H1 (cell line): ENCODE data around the gene SIPA1L3. TPM values are rescaled to one million over a fixed set of nuclear protein-coding genes. Genes with fewer than 3 reads are reported as not detected.

Experiments used
- CTCF ChIA-PET: fragments of 300-600 bp; sonication (Branson Sonifier 250); formaldehyde crosslinking; loops from one replicate; lab custom pipeline; 2021; ENCODE audit not compliant: partially characterized antibody; lab: Charles Lee
- POLR2A ChIA-PET: fragments of 300-600 bp; sonication (Branson Sonifier 250); formaldehyde crosslinking; loops from one replicate; lab custom pipeline; 2021; ENCODE audit warnings: inconsistent platforms; ENCODE audit not compliant: partially characterized antibody; lab: Charles Lee
- DNase-seq, 2 experiments: peaks; one replicate each; pipeline versions ENCODE4 v3.0.0 to v3.0.0-alpha.2; 2010 to 2022; ENCODE audit warnings: low spot score in 2 of 2, low read depth in 1 of 2, mixed read lengths in 1 of 2
- FAIRE-seq: peaks from 2 replicates; lab custom pipeline; 2011; peaks lifted over from hg19 to GRCh38; lab: Jason Lieb, UNC
- H2AFZ ChIP-seq: 2 replicates; pipeline ENCODE4 v1.8.1; 2012; ENCODE audit warnings: low read length, inconsistent platforms
- H2AK5ac ChIP-seq: 2 replicates; pipeline ENCODE4 v1.6.1; 2013; ENCODE audit warnings: low read depth, low read length
- H2BK120ac ChIP-seq: replicated peaks from 2 replicates; pipeline ENCODE3; 2013; ENCODE audit warnings: low read depth, low read length, inconsistent platforms
- H2BK12ac ChIP-seq: 2 replicates; pipeline ENCODE4 v1.6.1; 2013; ENCODE audit warnings: low read depth, low read length
- H2BK15ac ChIP-seq: 2 replicates; pipeline ENCODE4 v1.6.1; 2013; ENCODE audit warnings: low read length
- H2BK20ac ChIP-seq: 2 replicates; pipeline ENCODE4 v1.6.1; 2013; ENCODE audit warnings: low read length
- H2BK5ac ChIP-seq: 2 replicates; pipeline ENCODE4 v1.6.1; 2013; ENCODE audit warnings: low read depth, low read length
- H3K14ac ChIP-seq: 2 replicates; pipeline ENCODE4 v1.6.1; 2013; ENCODE audit warnings: inconsistent platforms; ENCODE audit not compliant: insufficient read length
- H3K18ac ChIP-seq: 2 replicates; pipeline ENCODE4 v1.6.1; 2013; ENCODE audit warnings: low read length; ENCODE audit errors: extremely low read depth
- H3K23ac ChIP-seq: 2 replicates; pipeline ENCODE4 v1.6.1; 2013; ENCODE audit warnings: inconsistent platforms; ENCODE audit not compliant: insufficient read length
- H3K23me2 ChIP-seq: 2 replicates; pipeline ENCODE4 v1.6.1; 2013; ENCODE audit warnings: low read depth, low read length
- H3K27ac ChIP-seq: 2 replicates; pipeline ENCODE4 v1.6.1; 2011; ENCODE audit warnings: low read depth, low read length, inconsistent platforms
- H3K27me3 ChIP-seq, 4 experiments: replicated peaks in 1 of 4; 1 replicate in 1 of 4; 2 replicates in 3 of 4; pipeline versions ENCODE4 v1.6.1 to v1.8.1; 2011 to 2013; ENCODE audit warnings: low read length in 3 of 4, mild to moderate bottlenecking in 3 of 4, inconsistent platforms in 2 of 4, mixed read lengths in 2 of 4, moderate library complexity in 1 of 4; ENCODE audit not compliant: control insufficient read depth in 3 of 4, insufficient read depth in 3 of 4; ENCODE audit errors: extremely low read depth in 1 of 4
- H3K36me3 ChIP-seq, 4 experiments: 2 replicates each; pipeline versions ENCODE4 v1.6.1 to v1.8.1; 2011 to 2013; ENCODE audit warnings: mild to moderate bottlenecking in 4 of 4, low read length in 3 of 4, moderate library complexity in 2 of 4, control low read depth in 1 of 4, inconsistent platforms in 1 of 4; ENCODE audit not compliant: insufficient read depth in 4 of 4, control insufficient read depth in 2 of 4
- H3K4ac ChIP-seq: replicated peaks from 2 replicates; pipeline ENCODE3; 2013; ENCODE audit warnings: low read length, low read depth, mixed read lengths, inconsistent platforms; ENCODE audit not compliant: insufficient read length
- H3K4me1 ChIP-seq, 4 experiments: replicated peaks in 1 of 4; 1 replicate in 1 of 4; 2 replicates in 3 of 4; pipeline versions ENCODE4 v1.6.1 to v1.8.1; 2011 to 2013; ENCODE audit warnings: low read length in 3 of 4, inconsistent platforms in 2 of 4, mixed read lengths in 1 of 4; ENCODE audit not compliant: insufficient read depth in 4 of 4, control insufficient read depth in 3 of 4
- H3K4me2 ChIP-seq, 2 experiments: 2 replicates each; pipeline versions ENCODE4 v1.6.1 to v1.8.1; 2011 to 2013; ENCODE audit warnings: low read depth in 2 of 2, low read length in 2 of 2, control low read depth in 1 of 2, inconsistent platforms in 1 of 2, mild to moderate bottlenecking in 1 of 2; ENCODE audit not compliant: insufficient read depth in 1 of 2
- H3K4me3 ChIP-seq, 4 experiments: fragments of 200-600, 300-600 bp in 1 of 4; sonication (generic), shearing (Covaris generic), sonication (Bioruptor Twin) in 1 of 4; 2 replicates each; pipeline versions ENCODE4 v1.5.1 to v1.8.1; 2011 to 2016; ENCODE audit warnings: low read length in 4 of 4, low read depth in 3 of 4, control low read depth in 2 of 4, inconsistent platforms in 2 of 4, mild to moderate bottlenecking in 2 of 4, mixed read lengths in 1 of 4, moderate library complexity in 1 of 4; ENCODE audit not compliant: insufficient read depth in 2 of 4; ENCODE audit errors: extremely low read depth in 1 of 4
- H3K56ac ChIP-seq: replicated peaks from 2 replicates; pipeline ENCODE3; 2013; ENCODE audit warnings: low read depth, mild to moderate bottlenecking, mixed read lengths, low read length, inconsistent platforms; ENCODE audit not compliant: insufficient read length
- H3K79me1 ChIP-seq: 2 replicates; pipeline ENCODE4 v1.6.1; 2013; ENCODE audit warnings: low read depth, low read length, control low read depth
- H3K79me2 ChIP-seq, 2 experiments: 2 replicates each; pipeline versions ENCODE4 v1.6.1 to v1.8.1; 2012 to 2013; ENCODE audit warnings: low read length in 2 of 2, mild to moderate bottlenecking in 2 of 2, inconsistent platforms in 1 of 2; ENCODE audit not compliant: insufficient read depth in 2 of 2, control insufficient read depth in 1 of 2
- H3K9ac ChIP-seq, 4 experiments: replicated peaks in 1 of 4; 1 replicate in 1 of 4; 2 replicates in 3 of 4; pipeline versions ENCODE4 v1.6.1 to v1.8.1; 2011 to 2013; ENCODE audit warnings: low read depth in 3 of 4, low read length in 3 of 4, control low read depth in 2 of 4, mild to moderate bottlenecking in 2 of 4, moderate library complexity in 2 of 4, inconsistent platforms in 1 of 4; ENCODE audit errors: extremely low read depth in 1 of 4
- H3K9me3 ChIP-seq, 2 experiments: 2 replicates each; pipeline versions ENCODE4 v1.6.1 to v1.8.1; 2012 to 2013; ENCODE audit warnings: mild to moderate bottlenecking in 2 of 2, moderate library complexity in 2 of 2, control low read depth in 1 of 2, inconsistent platforms in 1 of 2, low read depth in 1 of 2, low read length in 1 of 2, mixed read lengths in 1 of 2; ENCODE audit not compliant: insufficient read depth in 2 of 2
- H4K20me1 ChIP-seq, 2 experiments: replicated peaks in 1 of 2; 2 replicates each; pipeline versions ENCODE3 to v1.8.1; 2011 to 2013; ENCODE audit warnings: inconsistent platforms in 2 of 2, low read length in 2 of 2, mild to moderate bottlenecking in 1 of 2; ENCODE audit not compliant: insufficient read depth in 2 of 2, control insufficient read depth in 1 of 2
- H4K5ac ChIP-seq: 2 replicates; pipeline ENCODE4 v1.6.1; 2013; ENCODE audit warnings: low read length, low read depth, mixed read lengths, inconsistent platforms; ENCODE audit not compliant: insufficient read length
- H4K8ac ChIP-seq: 2 replicates; pipeline ENCODE4 v1.8.0; 2013; ENCODE audit warnings: mild to moderate bottlenecking, moderate library complexity, low read length, inconsistent platforms; ENCODE audit not compliant: insufficient read depth; ENCODE audit errors: extremely low read depth
- H4K91ac ChIP-seq: replicated peaks from 2 replicates; pipeline ENCODE3; 2013; ENCODE audit warnings: low read length, mixed read lengths, inconsistent platforms; ENCODE audit not compliant: insufficient read length
- ASH2L ChIP-seq: fragments of 200-600, 300-600 bp; sonication (generic); IDR thresholded peaks from one replicate; pipeline ENCODE4 v1.7.1; 2017; ENCODE audit warnings: low read length
- CBX5 ChIP-seq: fragments of 300-800, 300-1000 bp; sonication (generic); IDR thresholded peaks from 2 replicates; pipeline ENCODE4 v1.7.1; 2016; ENCODE audit warnings: antibody characterized with exemption, low read length, low read depth
- EGR1 ChIP-seq: IDR thresholded peaks from 2 replicates; pipeline ENCODE4 v1.6.1; 2011; ENCODE audit warnings: low read depth, low read length, borderline replicate concordance
- KDM5A ChIP-seq: fragments of 200-600 bp; IDR thresholded peaks from 2 replicates; pipeline ENCODE4 v1.7.1; 2012; ENCODE audit warnings: mild to moderate bottlenecking, low read length, inconsistent platforms, mixed read lengths
- MAX ChIP-seq: IDR thresholded peaks from 2 replicates; pipeline ENCODE4 v1.6.1; 2012; ENCODE audit warnings: inconsistent platforms
- PHF8 ChIP-seq: fragments of 200-600 bp; sonication (generic); conservative IDR thresholded peaks from 2 replicates; pipeline ENCODE4 v1.7.1; 2012; ENCODE audit warnings: low read depth, mild to moderate bottlenecking, inconsistent platforms, low read length, moderate library complexity
- POLR2A ChIP-seq, 2 experiments: IDR thresholded peaks; 1 replicate in 1 of 2; 2 replicates in 1 of 2; pipeline ENCODE4 v1.6.1; 2011; ENCODE audit warnings: low read depth in 2 of 2, low read length in 2 of 2, mild to moderate bottlenecking in 2 of 2; ENCODE audit errors: control extremely low read depth in 1 of 2
- RBBP5 ChIP-seq: IDR thresholded peaks from 2 replicates; pipeline ENCODE4 v1.7.1; 2012; ENCODE audit warnings: low read depth, mild to moderate bottlenecking, inconsistent platforms, low read length, moderate library complexity, borderline replicate concordance
- SP1 ChIP-seq: IDR thresholded peaks from 2 replicates; pipeline ENCODE4 v1.6.1; 2011; ENCODE audit warnings: low read depth, low read length
- WGBS, 2 experiments: shearing (Covaris generic) in 1 of 2; methylation state at CpG; one replicate each; pipeline versions ENCODE4 v1.1.6 to v1.1.7; 2013 to 2015; ENCODE audit warnings: low lambda C conversion rate in 2 of 2, mixed read lengths in 2 of 2, inconsistent platforms in 1 of 2, low coverage in 1 of 2, missing lambda C conversion rate in 1 of 2; ENCODE audit not compliant: insufficient replicate concordance in 2 of 2, insufficient coverage in 1 of 2, insufficient read length in 1 of 2; ENCODE audit errors: extremely low coverage in 1 of 2, missing lambda C conversion rate in 1 of 2; 5-methylcytosine and 5-hydroxymethylcytosine counted together
- polyA plus RNA-seq, 7 experiments: library from polyadenylated mRNA; depleted of rRNA in 3 of 7; stranded (reverse) in 5 of 7; unstranded in 2 of 7; fragments of >200 nt in 5 of 7; fragments of 200-250 nt in 2 of 7; gene quantifications; 1 replicate in 5 of 7; 2 replicates in 1 of 7; 4 replicates in 1 of 7; pipeline versions ENCODE4 v1.2.1 to v1.2.3, GENCODE V29; 2011 to 2013; ENCODE audit warnings: missing spikeins in 2 of 7, mixed read lengths in 2 of 7
- total RNA-seq: library from RNA; stranded (reverse); fragmentation: NEBNext Ultra II Directional; extraction: Animal tissue kit (Norgen Biotek cat#: 25700); gene quantifications from 2 replicates; pipeline ENCODE4 v1.2.1, GENCODE V29; 2021

The SIPA1L3 gene
- total and polyA plus RNA-seq, 2 of the 8 experiments (the other 6 are each of a cell fraction or from before 2014, with no cell fraction given), result 15.0 to 54.9 TPM

- Histone ChIP-seq H3K9ac (peak overlapping the region in 3 of 4 experiments; percentile 1 to 60 (median 48); a peak in 5 of 7 replicates), H3K4me2 (peak overlapping the region; percentile 97 to 100), H3K27ac (peak overlapping the region; percentile 28), H2BK120ac (no peak overlapping the region), H4K8ac (peak overlapping the region; percentile 43), H2AFZ (no peak overlapping the region), H3K79me1 (no peaks in the 10 kb centered on the region), H3K36me3 (peaks cover 0 to under 1% (median 0%) of the 10 kb centered on the region in 4 experiments; a peak in 1 of 8 replicates), H3K14ac (no peak overlapping the region), H3K18ac (peak overlapping the region; percentile 90), H2BK15ac (peak overlapping the region; percentile 99), H3K4me3 (peak overlapping the region; percentile 41 to 63 (median 56)), H2BK20ac (peak overlapping the region; percentile 61; the same call in 1 of the 2 replicates), H3K79me2 (no peaks in the 10 kb centered on the region), H3K56ac (peak overlapping the region; percentile 42), H2BK5ac (peak overlapping the region; percentile 77), H3K23me2 (peaks cover 19% of the 10 kb centered on the region), H3K4me1 (peaks cover 0 to 20% (median 13%) of the 10 kb centered on the region in 4 experiments; a peak in 6 of 7 replicates), H4K5ac (peak overlapping the region; percentile 81), H3K4ac (peak overlapping the region; percentile 83), H4K20me1 (peaks cover 0 to 1% of the 10 kb centered on the region in 2 experiments), H3K23ac (no peak overlapping the region), H2BK12ac (peak overlapping the region; percentile 96), H2AK5ac (0 out of 2 replicates have a peak overlapping the region, but pooled peaks have one; percentile 39), H3K27me3 (no peaks in the 10 kb centered on the region), H3K9me3 (no peaks in the 10 kb centered on the region), H4K91ac (peak overlapping the region; percentile 80)
- FAIRE-seq, result no peak
- 4% methylated on average over 26 of the region's 30 CpGs; no CpG with 5 or more reads in 1 of the 2 experiments for WGBS, 2 experiments
- ChIA-PET CTCF (interaction anchor here (0.6 to 1.9 kb wide), 9 partner anchors 16 to 66 kb away, joined by 3 to 5 read pairs (median 3); no protein-coding TSS in a partner anchor), POLR2A (interaction anchor here (0.5 to 4.3 kb wide), 19 partner anchors 9 to 303 kb away, joined by 3 to 29 read pairs (median 3); partner anchors contain the start of genes SIPA1L3, SPINT2 and WDR87)
- DNase-seq, result peak in 1 of 2 experiments; percentile 77
- TF ChIP-seq MAX (peak; percentile 32; the same call in 1 of the 2 replicates), ASH2L (peak; percentile 1), POLR2A (IDR thresholded peaks at IDR 0.05; ENCODE audit: control extremely low read depth in 1 of 2, low read depth in 2 of 2, low read length in 2 of 2) (peak in 1 of 2 experiments; percentile 10; a peak in 1 of 3 replicates), KDM5A (no peak), SP1 (no peak), CBX5 (no peak), EGR1 (no peak), PHF8 (0 out of 2 replicates have a peak, but pooled peaks have one; percentile 2), RBBP5 (0 out of 2 replicates have a peak, but pooled peaks have one; percentile 39)
Observed at GRCh38 chr19:38209671-38210457, 302.9 kb downstream of the SIPA1L3 start.
